ENCODE measurements around the gene CEACAM4.

Gene CEACAM4

GRCh38 chr19:41646589-41647204, 19.8 kb upstream of the CEACAM4 start:
- no peak for TF ChIP-seq TEAD4 (IDR thresholded peaks at IDR 0.05)
- TF ChIP-seq CREB1 (IDR thresholded peaks at IDR 0.05; ENCODE audit: low read depth): no peak
- TF ChIP-seq EGR1 (IDR thresholded peaks at IDR 0.05): no peak
- TF ChIP-seq NFIC (IDR thresholded peaks at IDR 0.05): no peak
- no peak for TF ChIP-seq EP300 (IDR thresholded peaks at IDR 0.05; ENCODE audit: borderline replicate concordance)
- TF ChIP-seq CEBPB (IDR thresholded peaks at IDR 0.05): no peak
- no peak for TF ChIP-seq YY1 (IDR thresholded peaks at IDR 0.05; ENCODE audit: low read depth)
- TF ChIP-seq RAD21 (IDR thresholded peaks at IDR 0.05; ENCODE audit: low read depth): no peak
- TF ChIP-seq REST (IDR thresholded peaks at IDR 0.05; ENCODE audit: low read depth): no peak
- TF ChIP-seq FOXM1 (IDR thresholded peaks at IDR 0.05; ENCODE audit: borderline replicate concordance, low read depth): no peak
- TF ChIP-seq USF1 (IDR thresholded peaks at IDR 0.05): no peak
- TF ChIP-seq ZBTB7A (IDR thresholded peaks at IDR 0.05; ENCODE audit: low read depth): no peak
- no peak for TF ChIP-seq TCF12 (IDR thresholded peaks at IDR 0.05; ENCODE audit: low read depth)
- TF ChIP-seq TAF1 (IDR thresholded peaks at IDR 0.05; ENCODE audit: low read depth): no peak
- TF ChIP-seq MAX (IDR thresholded peaks at IDR 0.05): no peak

GRCh38 chr19:41641879-41642485, 15.1 kb upstream of the CEACAM4 start:
- TF ChIP-seq FOXM1 (IDR thresholded peaks at IDR 0.05; ENCODE audit: borderline replicate concordance, low read depth) (no peak), TCF12 (IDR thresholded peaks at IDR 0.05; ENCODE audit: low read depth) (no peak), TAF1 (IDR thresholded peaks at IDR 0.05; ENCODE audit: low read depth) (no peak), ZBTB7A (IDR thresholded peaks at IDR 0.05; ENCODE audit: low read depth) (no peak), RAD21 (IDR thresholded peaks at IDR 0.05; ENCODE audit: low read depth) (peak; percentile 69)

- TF ChIP-seq FOXM1 (IDR thresholded peaks at IDR 0.05; ENCODE audit: borderline replicate concordance, low read depth) (no peak), ZBTB7A (IDR thresholded peaks at IDR 0.05; ENCODE audit: low read depth) (no peak), EGR1 (IDR thresholded peaks at IDR 0.05) (no peak), CREB1 (IDR thresholded peaks at IDR 0.05; ENCODE audit: low read depth) (no peak)
Observed at GRCh38 chr19:41638641-41639081, 11.8 kb upstream of the CEACAM4 start.

GRCh38 chr19:41637484-41637883, 10.6 kb upstream of the CEACAM4 start:
- TF ChIP-seq ZBTB7A (IDR thresholded peaks at IDR 0.05; ENCODE audit: low read depth): no peak
- no peak for TF ChIP-seq TCF12 (IDR thresholded peaks at IDR 0.05; ENCODE audit: low read depth)
- no peak for TF ChIP-seq FOXM1 (IDR thresholded peaks at IDR 0.05; ENCODE audit: borderline replicate concordance, low read depth)
- no peak for TF ChIP-seq EP300 (IDR thresholded peaks at IDR 0.05; ENCODE audit: borderline replicate concordance)
- no peak for TF ChIP-seq NFIC (IDR thresholded peaks at IDR 0.05)

- no peak for TF ChIP-seq CREB1 (IDR thresholded peaks at IDR 0.05; ENCODE audit: low read depth)
- TF ChIP-seq REST (IDR thresholded peaks at IDR 0.05; ENCODE audit: low read depth): no peak
- TF ChIP-seq YY1 (IDR thresholded peaks at IDR 0.05; ENCODE audit: low read depth): no peak
- TF ChIP-seq FOXM1 (IDR thresholded peaks at IDR 0.05; ENCODE audit: borderline replicate concordance, low read depth): no peak
- TF ChIP-seq EP300 (IDR thresholded peaks at IDR 0.05; ENCODE audit: borderline replicate concordance): no peak
- no peak for TF ChIP-seq USF1 (IDR thresholded peaks at IDR 0.05)
- TF ChIP-seq RAD21 (IDR thresholded peaks at IDR 0.05; ENCODE audit: low read depth): no peak
- TF ChIP-seq TAF1 (IDR thresholded peaks at IDR 0.05; ENCODE audit: low read depth): no peak
- TF ChIP-seq TCF12 (IDR thresholded peaks at IDR 0.05; ENCODE audit: low read depth): no peak
- no peak for TF ChIP-seq CEBPB (IDR thresholded peaks at IDR 0.05)
- no peak for TF ChIP-seq ZBTB7A (IDR thresholded peaks at IDR 0.05; ENCODE audit: low read depth)
- TF ChIP-seq EGR1 (IDR thresholded peaks at IDR 0.05): no peak
Observed at GRCh38 chr19:41627966-41628675, 1.2 kb upstream of the CEACAM4 start.

- TF ChIP-seq CEBPB (IDR thresholded peaks at IDR 0.05) (no peak), USF1 (IDR thresholded peaks at IDR 0.05) (no peak), CREB1 (IDR thresholded peaks at IDR 0.05; ENCODE audit: low read depth) (no peak), TEAD4 (IDR thresholded peaks at IDR 0.05) (no peak), TAF1 (IDR thresholded peaks at IDR 0.05; ENCODE audit: low read depth) (no peak), FOXM1 (IDR thresholded peaks at IDR 0.05; ENCODE audit: borderline replicate concordance, low read depth) (no peak), ZBTB7A (IDR thresholded peaks at IDR 0.05; ENCODE audit: low read depth) (no peak), TCF12 (IDR thresholded peaks at IDR 0.05; ENCODE audit: low read depth) (no peak), EGR1 (IDR thresholded peaks at IDR 0.05) (no peak), RAD21 (IDR thresholded peaks at IDR 0.05; ENCODE audit: low read depth) (no peak), REST (IDR thresholded peaks at IDR 0.05; ENCODE audit: low read depth) (no peak), EP300 (IDR thresholded peaks at IDR 0.05; ENCODE audit: borderline replicate concordance) (no peak), YY1 (IDR thresholded peaks at IDR 0.05; ENCODE audit: low read depth) (no peak), MAX (IDR thresholded peaks at IDR 0.05) (no peak), NFIC (IDR thresholded peaks at IDR 0.05) (no peak)
Observed at GRCh38 chr19:41626278-41626677, 596 bp downstream of the CEACAM4 start.

Data from Ishikawa (cell line).